KOPT-K1 (cell line): Measurements from ENCODE around the gene HSPB2.

Source experiments
- H3K27ac ChIP-seq: fragments of 200-600 bp; sonication (generic); 2 replicates; pipeline ENCODE4 v1.5.1; 2016; ENCODE audit warnings: antibody characterized with exemption, mild to moderate bottlenecking, low read depth, low read length; ENCODE audit not compliant: poor library complexity, severe bottlenecking
- H3K36me3 ChIP-seq: fragments of 200-600 bp; sonication (generic); 2 replicates; pipeline ENCODE4 v1.5.1; 2017; ENCODE audit warnings: antibody characterized with exemption, mild to moderate bottlenecking, low read length, moderate library complexity; ENCODE audit not compliant: insufficient read depth
- H3K9me3 ChIP-seq: fragments of 200-600 bp; sonication (generic); 2 replicates; pipeline ENCODE4 v1.5.1; 2017; ENCODE audit warnings: antibody characterized with exemption, low read length, mild to moderate bottlenecking; ENCODE audit not compliant: insufficient read depth, poor library complexity, severe bottlenecking

HSPB2 gene

GRCh38 chr11:111941963-111942362, 29.4 kb downstream of the HSPB2 start:
- Histone ChIP-seq H3K27ac (no peak overlapping the region), H3K9me3 (no peaks in the 10 kb centered on the region), H3K36me3 (no peaks in the 10 kb centered on the region)

- Histone ChIP-seq H3K9me3 (no peaks in the 10 kb centered on the region), H3K36me3 (no peaks in the 10 kb centered on the region), H3K27ac (no peak overlapping the region)
These were observed 30.3 kb downstream of the HSPB2 start for GRCh38 chr11:111942829-111943228.

GRCh38 chr11:111944139-111944538, 31.6 kb downstream of the HSPB2 start:
- H3K9me3 ChIP-seq: no peaks in the 10 kb centered on the region
- H3K27ac ChIP-seq: no peak overlapping the region
- no peaks in the 10 kb centered on the region for H3K36me3 ChIP-seq

- Histone ChIP-seq H3K36me3 (no peaks in the 10 kb centered on the region), H3K27ac (no peak overlapping the region), H3K9me3 (no peaks in the 10 kb centered on the region)
These were observed 32.1 kb downstream of the HSPB2 start for GRCh38 chr11:111944651-111945051.

- Histone ChIP-seq H3K9me3 (no peaks in the 10 kb centered on the region), H3K27ac (no peak overlapping the region), H3K36me3 (no peaks in the 10 kb centered on the region)
These were observed 32.7 kb downstream of the HSPB2 start for GRCh38 chr11:111945198-111945597.

GRCh38 chr11:111946499-111946898, 34.0 kb downstream of the HSPB2 start:
- H3K36me3 ChIP-seq: no peaks in the 10 kb centered on the region
- H3K27ac ChIP-seq: no peak overlapping the region
- H3K9me3 ChIP-seq: peaks cover 5% of the 10 kb centered on the region

GRCh38 chr11:111947143-111947542, 34.6 kb downstream of the HSPB2 start:
- no peak overlapping the region for H3K27ac ChIP-seq
- no peaks in the 10 kb centered on the region for H3K36me3 ChIP-seq
- H3K9me3 ChIP-seq: peaks cover 11% of the 10 kb centered on the region

- H3K36me3 ChIP-seq: no peaks in the 10 kb centered on the region
- peaks cover 11% of the 10 kb centered on the region for H3K9me3 ChIP-seq
- H3K27ac ChIP-seq: no peak overlapping the region
These were observed 37.2 kb downstream of the HSPB2 start for GRCh38 chr11:111949519-111950426.

- Histone ChIP-seq H3K27ac (no peak overlapping the region), H3K9me3 (peaks cover 11% of the 10 kb centered on the region), H3K36me3 (no peaks in the 10 kb centered on the region)
These were observed 39.0 kb downstream of the HSPB2 start for GRCh38 chr11:111951565-111951964.

- Histone ChIP-seq H3K27ac (no peak overlapping the region), H3K36me3 (no peaks in the 10 kb centered on the region), H3K9me3 (peaks cover 11% of the 10 kb centered on the region)
These were observed 41.6 kb downstream of the HSPB2 start for GRCh38 chr11:111954154-111954553.

GRCh38 chr11:111957663-111958444, 45.3 kb downstream of the HSPB2 start:
- no peak overlapping the region for H3K27ac ChIP-seq
- H3K36me3 ChIP-seq: no peaks in the 10 kb centered on the region
- H3K9me3 ChIP-seq: no peaks in the 10 kb centered on the region

- no peak overlapping the region for H3K27ac ChIP-seq
These were observed 48.4 kb downstream of the HSPB2 start for GRCh38 chr11:111960916-111961315.

GRCh38 chr11:111961389-111962300, 49.1 kb downstream of the HSPB2 start:
- no peaks in the 10 kb centered on the region for H3K9me3 ChIP-seq
- no peak overlapping the region for H3K27ac ChIP-seq

More at GRCh38 chr11:111960916-111961315, 48.4 kb downstream of the HSPB2 start:
- H3K36me3 ChIP-seq: no peaks in the 10 kb centered on the region
- no peaks in the 10 kb centered on the region for H3K9me3 ChIP-seq

More at GRCh38 chr11:111961389-111962300, 49.1 kb downstream of the HSPB2 start:
- no peaks in the 10 kb centered on the region for H3K36me3 ChIP-seq
